GM12878 (cell line): ENCODE data around the gene SRPRB. TPM values are rescaled to one million over a fixed set of nuclear protein-coding genes. Genes with fewer than 3 reads are reported as not detected.

ENCODE experiments used
- PML ChIP-seq: IDR thresholded peaks from 2 replicates; pipeline ENCODE4 v1.6.1; 2012; ENCODE audit warnings: low read length, inconsistent platforms
- RAD21 ChIP-seq: IDR thresholded peaks from 2 replicates; pipeline ENCODE4 v1.6.1; 2011; ENCODE audit warnings: mild to moderate bottlenecking, low read depth, low read length, moderate library complexity; ENCODE audit not compliant: insufficient read depth
- SMC3 ChIP-seq: IDR thresholded peaks from 2 replicates; pipeline ENCODE4 v1.6.1; 2011; ENCODE audit warnings: low read length, improper control_type of control experiment, borderline replicate concordance
- ZNF622 ChIP-seq: fragments of 450-650 bp; IDR thresholded peaks from 2 replicates; pipeline ENCODE4 v1.6.1; 2017; ENCODE audit warnings: mild to moderate bottlenecking, inconsistent platforms
- polyA plus RNA-seq, 11 experiments: library from polyadenylated mRNA; depleted of rRNA in 4 of 11; unstranded in 6 of 11; stranded (reverse) in 5 of 11; fragments of >200 nt; fragmentation: Nextera tagmentation in 4 of 11; fragmentation: Illumina TruSeq in 1 of 11; extraction: Ambion mirVana in 4 of 11; extraction: Trizol in 1 of 11; gene quantifications; 1 replicate in 1 of 11; 2 replicates in 10 of 11; pipeline versions ENCODE4 v1.2.1 to v1.2.3, GENCODE V29; 2011 to 2016; ENCODE audit warnings: inconsistent platforms in 2 of 11, missing spikeins in 2 of 11, low read depth in 1 of 11
- total RNA-seq, 4 experiments: library from RNA; depleted of rRNA in 3 of 4; stranded (reverse); fragments of >200 nt in 3 of 4; fragmentation: Illumina TruSeq in 1 of 4; extraction: Trizol in 1 of 4; gene quantifications; 2 replicates each; pipeline versions ENCODE4 v1.2.1 to v1.2.3, GENCODE V29; 2013 to 2021
- TF ChIP-seq, protein P1 (sequence below): fragments of 450-650 bp; formaldehyde crosslinking; IDR thresholded peaks from 2 replicates; pipeline ENCODE4 v1.4.0; 2022; ENCODE audit warnings: mild to moderate bottlenecking, moderate library complexity
- TF ChIP-seq, protein P2 (sequence below): fragments of 450-650 bp; IDR thresholded peaks from 2 replicates; pipeline ENCODE4 v1.6.1; 2016; ENCODE audit warnings: mild to moderate bottlenecking, moderate library complexity, borderline replicate concordance
- TF ChIP-seq, protein P3 (sequence below): fragments of 450-650 bp; IDR thresholded peaks from 2 replicates; pipeline ENCODE4 v1.6.1; 2016; ENCODE audit warnings: mild to moderate bottlenecking
- TF ChIP-seq, protein P4 (sequence below): IDR thresholded peaks from 2 replicates; pipeline ENCODE4 v1.6.1; 2011; ENCODE audit warnings: borderline replicate concordance, low read depth, mild to moderate bottlenecking, moderate library complexity, mixed read lengths, low read length; ENCODE audit not compliant: insufficient read depth; ENCODE audit errors: extremely low read length

The SRPRB gene
- total and polyA plus RNA-seq, 10 of the 15 experiments (the other 5 are each of a cell fraction or from before 2014, with no cell fraction given): 30.6 to 107 (median 46.6) TPM

DNA sequence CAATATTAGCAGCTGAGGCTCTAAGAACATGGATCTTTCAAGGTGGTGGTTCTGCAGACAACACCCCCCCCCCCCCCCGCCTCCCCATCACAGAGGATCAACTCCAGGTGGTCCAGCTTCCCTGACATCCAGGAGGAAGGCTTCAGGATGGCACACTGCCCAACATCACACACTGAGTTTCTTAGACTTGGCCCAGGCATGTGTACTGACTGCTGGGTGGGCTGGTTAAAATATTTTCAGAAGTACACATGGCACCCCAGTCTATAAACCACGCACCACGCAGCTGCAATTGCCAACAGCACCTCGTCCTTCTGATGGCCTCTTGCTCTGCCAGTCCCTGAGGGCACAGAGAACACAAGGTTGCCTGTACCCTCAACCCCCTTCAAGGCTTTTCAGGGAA, 22.1 kb downstream of the SRPRB start (continued):
- TF ChIP-seq, protein P1, sequence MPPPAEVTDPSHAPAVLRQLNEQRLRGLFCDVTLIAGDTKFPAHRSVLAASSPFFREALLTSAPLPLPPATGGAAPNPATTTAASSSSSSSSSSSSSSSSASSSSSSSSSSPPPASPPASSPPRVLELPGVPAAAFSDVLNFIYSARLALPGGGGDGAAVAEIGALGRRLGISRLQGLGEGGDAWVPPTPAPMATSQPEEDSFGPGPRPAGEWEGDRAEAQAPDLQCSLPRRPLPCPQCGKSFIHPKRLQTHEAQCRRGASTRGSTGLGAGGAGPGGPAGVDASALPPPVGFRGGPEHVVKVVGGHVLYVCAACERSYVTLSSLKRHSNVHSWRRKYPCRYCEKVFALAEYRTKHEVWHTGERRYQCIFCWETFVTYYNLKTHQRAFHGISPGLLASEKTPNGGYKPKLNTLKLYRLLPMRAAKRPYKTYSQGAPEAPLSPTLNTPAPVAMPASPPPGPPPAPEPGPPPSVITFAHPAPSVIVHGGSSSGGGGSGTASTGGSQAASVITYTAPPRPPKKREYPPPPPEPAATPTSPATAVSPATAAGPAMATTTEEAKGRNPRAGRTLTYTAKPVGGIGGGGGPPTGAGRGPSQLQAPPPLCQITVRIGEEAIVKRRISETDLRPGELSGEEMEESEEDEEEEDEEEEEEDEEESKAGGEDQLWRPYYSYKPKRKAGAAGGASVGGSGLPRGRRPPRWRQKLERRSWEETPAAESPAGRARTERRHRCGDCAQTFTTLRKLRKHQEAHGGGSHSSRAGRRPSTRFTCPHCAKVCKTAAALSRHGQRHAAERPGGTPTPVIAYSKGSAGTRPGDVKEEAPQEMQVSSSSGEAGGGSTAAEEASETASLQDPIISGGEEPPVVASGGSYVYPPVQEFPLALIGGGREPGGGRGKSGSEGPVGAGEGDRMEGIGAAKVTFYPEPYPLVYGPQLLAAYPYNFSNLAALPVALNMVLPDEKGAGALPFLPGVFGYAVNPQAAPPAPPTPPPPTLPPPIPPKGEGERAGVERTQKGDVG (CRISPR knock-in tag): no peak
- TF ChIP-seq ZNF622 (no peak), RAD21 (no peak), SMC3 (no peak), PML (no peak)
- TF ChIP-seq, protein P2, sequence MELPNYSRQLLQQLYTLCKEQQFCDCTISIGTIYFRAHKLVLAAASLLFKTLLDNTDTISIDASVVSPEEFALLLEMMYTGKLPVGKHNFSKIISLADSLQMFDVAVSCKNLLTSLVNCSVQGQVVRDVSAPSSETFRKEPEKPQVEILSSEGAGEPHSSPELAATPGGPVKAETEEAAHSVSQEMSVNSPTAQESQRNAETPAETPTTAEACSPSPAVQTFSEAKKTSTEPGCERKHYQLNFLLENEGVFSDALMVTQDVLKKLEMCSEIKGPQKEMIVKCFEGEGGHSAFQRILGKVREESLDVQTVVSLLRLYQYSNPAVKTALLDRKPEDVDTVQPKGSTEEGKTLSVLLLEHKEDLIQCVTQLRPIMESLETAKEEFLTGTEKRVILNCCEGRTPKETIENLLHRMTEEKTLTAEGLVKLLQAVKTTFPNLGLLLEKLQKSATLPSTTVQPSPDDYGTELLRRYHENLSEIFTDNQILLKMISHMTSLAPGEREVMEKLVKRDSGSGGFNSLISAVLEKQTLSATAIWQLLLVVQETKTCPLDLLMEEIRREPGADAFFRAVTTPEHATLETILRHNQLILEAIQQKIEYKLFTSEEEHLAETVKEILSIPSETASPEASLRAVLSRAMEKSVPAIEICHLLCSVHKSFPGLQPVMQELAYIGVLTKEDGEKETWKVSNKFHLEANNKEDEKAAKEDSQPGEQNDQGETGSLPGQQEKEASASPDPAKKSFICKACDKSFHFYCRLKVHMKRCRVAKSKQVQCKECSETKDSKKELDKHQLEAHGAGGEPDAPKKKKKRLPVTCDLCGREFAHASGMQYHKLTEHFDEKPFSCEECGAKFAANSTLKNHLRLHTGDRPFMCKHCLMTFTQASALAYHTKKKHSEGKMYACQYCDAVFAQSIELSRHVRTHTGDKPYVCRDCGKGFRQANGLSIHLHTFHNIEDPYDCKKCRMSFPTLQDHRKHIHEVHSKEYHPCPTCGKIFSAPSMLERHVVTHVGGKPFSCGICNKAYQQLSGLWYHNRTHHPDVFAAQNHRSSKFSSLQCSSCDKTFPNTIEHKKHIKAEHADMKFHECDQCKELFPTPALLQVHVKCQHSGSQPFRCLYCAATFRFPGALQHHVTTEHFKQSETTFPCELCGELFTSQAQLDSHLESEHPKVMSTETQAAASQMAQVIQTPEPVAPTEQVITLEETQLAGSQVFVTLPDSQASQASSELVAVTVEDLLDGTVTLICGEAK: no peak
- TF ChIP-seq, protein P3, sequence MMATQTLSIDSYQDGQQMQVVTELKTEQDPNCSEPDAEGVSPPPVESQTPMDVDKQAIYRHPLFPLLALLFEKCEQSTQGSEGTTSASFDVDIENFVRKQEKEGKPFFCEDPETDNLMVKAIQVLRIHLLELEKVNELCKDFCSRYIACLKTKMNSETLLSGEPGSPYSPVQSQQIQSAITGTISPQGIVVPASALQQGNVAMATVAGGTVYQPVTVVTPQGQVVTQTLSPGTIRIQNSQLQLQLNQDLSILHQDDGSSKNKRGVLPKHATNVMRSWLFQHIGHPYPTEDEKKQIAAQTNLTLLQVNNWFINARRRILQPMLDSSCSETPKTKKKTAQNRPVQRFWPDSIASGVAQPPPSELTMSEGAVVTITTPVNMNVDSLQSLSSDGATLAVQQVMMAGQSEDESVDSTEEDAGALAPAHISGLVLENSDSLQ: no peak
- TF ChIP-seq, protein P4, sequence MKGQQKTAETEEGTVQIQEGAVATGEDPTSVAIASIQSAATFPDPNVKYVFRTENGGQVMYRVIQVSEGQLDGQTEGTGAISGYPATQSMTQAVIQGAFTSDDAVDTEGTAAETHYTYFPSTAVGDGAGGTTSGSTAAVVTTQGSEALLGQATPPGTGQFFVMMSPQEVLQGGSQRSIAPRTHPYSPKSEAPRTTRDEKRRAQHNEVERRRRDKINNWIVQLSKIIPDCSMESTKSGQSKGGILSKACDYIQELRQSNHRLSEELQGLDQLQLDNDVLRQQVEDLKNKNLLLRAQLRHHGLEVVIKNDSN: no peak
